Activated CD8-positive, alpha-beta memory T cell treated with anti-CD3 and anti-CD28 coated beads for 4 hours (primary cell): Measurements from ENCODE around the gene FADS3.
"Not testable (repeated sequence)": the region's sequence is repeated elsewhere in the genome, so short reads cannot be mapped to it uniquely, and the experiment has no call there.

ENCODE experiments used
- DNase-seq, 2 donors: peaks; one replicate each; pipeline ENCODE4 v3.0.0-alpha.2; 2020; ENCODE audit warnings: low read depth in 2 of 2

Gene FADS3

GRCh38 chr11:61898247-61898582 is 6.9 kb upstream of the FADS3 start:
- DNase-seq, result no peak

GRCh38 chr11:61897387-61898246 is 6.3 kb upstream of the FADS3 start:
- DNase-seq, result peak; percentile 50 to 54

- DNase-seq, result no peak
Measured at GRCh38 chr11:61896665-61897386, 5.5 kb upstream of the FADS3 start.

- DNase-seq, result no peak
Measured at GRCh38 chr11:61895718-61896059, 4.3 kb upstream of the FADS3 start.

GRCh38 chr11:61895046-61895717 is 3.8 kb upstream of the FADS3 start:
- DNase-seq, result no peak

GRCh38 chr11:61893981-61894380 is 2.6 kb upstream of the FADS3 start:
- no peak for DNase-seq

- no peak for DNase-seq
Measured at GRCh38 chr11:61892085-61892370, 683 bp upstream of the FADS3 start.

- DNase-seq, result no peak
Measured at GRCh38 chr11:61890529-61891330, 615 bp downstream of the FADS3 start.

- no peak for DNase-seq
Measured at GRCh38 chr11:61889831-61890230, 1.5 kb downstream of the FADS3 start.

- DNase-seq, result no peak
Measured at GRCh38 chr11:61888590-61888989, 2.8 kb downstream of the FADS3 start.

GRCh38 chr11:61887839-61888494 is 3.4 kb downstream of the FADS3 start:
- no peak for DNase-seq

GRCh38 chr11:61886643-61887042 is 4.7 kb downstream of the FADS3 start:
- no peak for DNase-seq

- no peak for DNase-seq
Measured at GRCh38 chr11:61885784-61886580, 5.4 kb downstream of the FADS3 start.

GRCh38 chr11:61885166-61885778 is 6.1 kb downstream of the FADS3 start:
- no peak for DNase-seq

GRCh38 chr11:61883947-61884346 is 7.4 kb downstream of the FADS3 start:
- no peak for DNase-seq

- DNase-seq, result no peak
Measured at GRCh38 chr11:61883327-61883726, 8.0 kb downstream of the FADS3 start.

- DNase-seq, result no peak
Measured at GRCh38 chr11:61882879-61883278, 8.5 kb downstream of the FADS3 start.

GRCh38 chr11:61882267-61882666 is 9.1 kb downstream of the FADS3 start:
- not testable (repeated sequence) for DNase-seq

- no peak for DNase-seq
Measured at GRCh38 chr11:61881397-61881796, 9.9 kb downstream of the FADS3 start.

GRCh38 chr11:61880454-61880853 is 10.9 kb downstream of the FADS3 start:
- no peak for DNase-seq
